Activated effector memory CD4-positive, alpha-beta T cell treated with Interleukin-2 at 50 U/mL for 16 hours (primary cell): ENCODE measurements around the gene CCDC88C.
"Not testable (repeated sequence)": the region's sequence is repeated elsewhere in the genome, so short reads cannot be mapped to it uniquely, and the experiment has no call there.

Experiments used
- DNase-seq: peaks from one replicate; pipeline ENCODE4 v3.0.0-alpha.2; 2020

CCDC88C gene

DNA sequence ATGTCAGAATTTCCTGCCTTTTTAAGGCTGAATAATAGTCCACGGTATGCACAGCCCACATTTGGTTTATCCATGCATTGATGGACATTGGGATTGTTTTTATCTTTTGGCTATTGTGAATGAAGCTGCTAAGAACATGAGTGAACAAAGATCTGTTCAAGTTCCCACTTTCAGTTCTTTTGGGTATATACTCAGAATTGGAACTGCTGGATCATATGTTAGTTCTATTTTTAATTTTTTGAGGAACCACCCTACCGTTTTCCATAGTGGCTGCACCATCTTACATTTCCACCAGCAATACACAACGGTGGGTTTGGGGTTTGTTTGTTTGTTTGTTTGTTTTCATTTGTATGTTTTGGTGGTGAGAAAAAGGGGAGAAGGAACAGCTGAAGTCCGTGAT lies 179.5 kb downstream of the CCDC88C start:
- no peak for DNase-seq

DNA sequence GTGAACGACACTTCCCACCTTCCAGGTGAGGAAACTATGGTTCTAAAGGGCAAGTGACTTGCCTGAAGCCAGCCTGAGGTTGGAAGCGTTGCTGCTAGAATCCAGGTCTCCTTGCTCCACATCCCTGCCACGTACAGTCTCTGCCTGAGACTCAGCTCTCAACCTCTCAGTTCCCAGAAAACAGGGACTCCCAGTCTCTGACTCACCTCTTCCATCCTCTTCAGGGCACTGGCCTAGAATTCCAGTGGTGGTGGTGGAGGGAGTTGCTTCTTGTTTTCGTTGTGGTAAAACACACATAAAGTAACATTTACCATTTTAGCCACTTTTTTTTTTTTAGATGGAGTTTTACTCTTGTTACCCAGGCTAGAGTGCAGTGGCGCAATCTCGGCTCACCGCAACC lies 180.4 kb downstream of the CCDC88C start:
- DNase-seq: no peak

- no peak for DNase-seq
Measured at GRCh38 chr14:91235841-91236240, 181.8 kb downstream of the CCDC88C start.

GRCh38 chr14:91234791-91235114 lies 182.9 kb downstream of the CCDC88C start:
- DNase-seq: no peak

DNA sequence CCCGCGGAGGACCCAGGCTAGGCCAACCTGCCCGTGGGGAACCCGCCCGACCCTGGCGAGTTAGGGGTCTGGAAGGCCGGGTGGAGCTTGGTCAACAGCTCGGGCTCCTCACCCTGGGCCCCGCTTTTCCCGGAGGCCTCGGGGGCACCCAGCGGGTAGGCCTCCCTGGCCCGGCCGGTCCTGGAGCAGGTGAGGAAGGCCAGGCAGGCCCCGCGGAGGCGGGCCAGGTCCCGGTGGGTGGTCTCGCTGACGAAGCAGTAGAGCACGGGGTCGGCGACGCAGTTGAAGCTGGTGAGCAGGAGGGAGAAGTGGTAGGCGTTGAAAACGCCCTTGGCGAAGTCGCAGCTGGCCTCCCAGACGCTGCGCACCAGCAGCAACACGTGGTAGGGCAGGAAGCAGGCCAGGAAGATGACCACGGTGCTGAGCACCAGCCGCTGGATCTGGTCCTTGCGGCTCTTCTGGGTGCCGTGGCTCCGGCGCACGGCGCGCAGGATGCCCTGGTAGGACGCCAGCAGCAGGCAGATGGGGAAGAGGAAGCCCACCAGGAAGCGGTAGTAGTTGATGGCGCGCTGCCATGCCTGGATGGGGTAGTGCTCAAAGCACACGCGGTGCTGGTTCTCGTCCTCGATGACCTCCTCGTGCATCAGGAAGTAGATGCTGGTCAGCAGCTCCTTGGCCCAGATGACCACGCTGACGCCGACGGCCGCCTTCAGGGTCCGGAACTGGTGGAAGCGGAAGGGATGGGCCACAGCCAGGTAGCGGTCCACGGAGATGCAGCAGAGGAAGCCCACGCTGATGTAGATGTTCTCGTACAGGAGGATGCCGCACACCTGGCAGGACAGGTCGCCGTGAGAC lies 183.5 kb downstream of the CCDC88C start:
- DNase-seq: no peak

DNA sequence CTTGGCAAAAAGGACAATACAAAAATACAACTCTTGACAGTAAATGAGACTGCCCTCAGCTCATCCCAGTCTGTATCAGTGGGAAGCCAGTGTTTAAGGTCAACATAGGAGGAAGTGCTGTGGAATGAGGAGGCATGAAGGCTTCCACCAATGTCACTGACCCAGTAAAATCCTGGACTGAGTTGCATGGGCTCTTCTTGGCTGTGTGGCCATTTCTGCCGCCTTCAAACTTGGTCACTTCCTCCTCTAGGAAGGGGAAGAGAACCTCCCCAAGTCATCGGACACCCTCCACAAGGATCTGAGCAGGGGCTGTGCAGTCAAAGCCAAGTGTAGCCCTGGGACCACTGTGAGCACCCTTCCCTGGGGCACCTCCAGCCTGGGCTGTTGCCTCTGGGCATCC lies 185.0 kb downstream of the CCDC88C start:
- no peak for DNase-seq

- no peak for DNase-seq
Measured at GRCh38 chr14:91232052-91232451, 185.6 kb downstream of the CCDC88C start.

DNA sequence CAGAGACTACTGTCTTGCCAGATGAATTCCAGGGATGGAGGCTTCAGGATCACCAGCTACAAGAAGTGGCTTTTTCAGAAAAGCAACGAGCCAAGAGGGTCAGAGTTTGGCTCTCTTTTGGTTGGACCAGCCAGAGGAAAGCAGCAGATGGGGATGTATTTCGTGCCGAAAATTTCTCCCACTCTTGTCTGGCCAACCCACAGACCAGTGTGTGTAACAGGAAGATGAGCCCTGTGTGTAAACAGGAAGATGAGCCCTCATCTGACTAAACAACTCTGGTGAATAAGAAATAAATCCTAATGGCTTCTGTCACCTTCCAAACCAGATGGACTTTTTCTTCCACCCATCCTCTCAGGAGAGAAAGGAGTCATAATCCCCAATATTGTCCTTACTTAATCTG lies 186.2 kb downstream of the CCDC88C start:
- no peak for DNase-seq

DNA sequence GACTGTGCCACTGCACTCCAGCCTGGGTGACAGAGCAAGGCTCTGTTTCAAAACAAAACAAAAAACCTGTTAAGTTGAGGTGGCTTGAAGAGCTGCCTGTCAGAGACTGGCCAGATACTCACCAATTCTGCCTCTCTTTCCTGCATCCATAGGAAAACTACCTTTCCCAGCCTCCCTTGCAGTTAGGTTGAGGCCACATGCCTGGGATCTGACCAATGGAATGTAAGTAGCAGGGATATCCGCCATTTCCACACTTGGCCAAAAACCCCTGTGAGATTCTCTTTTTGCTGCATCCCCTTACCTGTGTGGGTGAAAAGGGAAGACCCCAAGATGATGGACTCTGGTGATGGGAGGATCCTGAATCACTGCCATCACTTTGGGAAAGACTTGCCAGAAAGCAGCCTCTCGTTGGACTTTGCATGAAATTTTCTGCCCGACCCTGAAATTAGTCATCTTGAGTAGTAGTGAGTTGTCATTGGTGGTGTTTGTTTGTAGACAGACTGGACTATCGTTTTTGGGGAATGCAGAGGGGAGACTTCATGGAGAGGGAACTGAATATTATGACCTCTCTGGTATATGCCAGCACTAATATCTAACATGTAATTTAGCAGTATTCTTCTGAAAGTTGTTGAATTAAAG lies 187.1 kb downstream of the CCDC88C start:
- DNase-seq: no peak

GRCh38 chr14:91229743-91230200 lies 187.8 kb downstream of the CCDC88C start:
- DNase-seq: peak; percentile 64

DNA sequence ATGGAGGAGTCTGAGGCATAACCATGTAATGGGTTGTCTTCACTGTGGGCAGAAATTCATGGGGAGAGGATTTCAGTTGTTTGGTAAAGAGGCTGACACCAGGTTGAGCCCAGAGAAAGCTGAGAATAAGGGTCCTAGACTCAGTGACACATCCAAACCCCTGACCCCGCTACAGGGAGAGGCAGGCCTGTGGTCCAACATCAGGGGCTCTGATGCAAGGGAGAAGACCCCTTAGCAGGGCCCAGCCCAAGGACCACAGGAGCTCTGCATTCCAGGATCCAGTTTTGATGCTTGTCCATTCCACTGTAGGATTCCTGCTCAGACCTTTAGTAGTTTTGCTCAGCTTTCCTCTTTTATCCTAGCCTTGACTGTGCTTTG lies 188.6 kb downstream of the CCDC88C start:
- DNase-seq: no peak

DNA sequence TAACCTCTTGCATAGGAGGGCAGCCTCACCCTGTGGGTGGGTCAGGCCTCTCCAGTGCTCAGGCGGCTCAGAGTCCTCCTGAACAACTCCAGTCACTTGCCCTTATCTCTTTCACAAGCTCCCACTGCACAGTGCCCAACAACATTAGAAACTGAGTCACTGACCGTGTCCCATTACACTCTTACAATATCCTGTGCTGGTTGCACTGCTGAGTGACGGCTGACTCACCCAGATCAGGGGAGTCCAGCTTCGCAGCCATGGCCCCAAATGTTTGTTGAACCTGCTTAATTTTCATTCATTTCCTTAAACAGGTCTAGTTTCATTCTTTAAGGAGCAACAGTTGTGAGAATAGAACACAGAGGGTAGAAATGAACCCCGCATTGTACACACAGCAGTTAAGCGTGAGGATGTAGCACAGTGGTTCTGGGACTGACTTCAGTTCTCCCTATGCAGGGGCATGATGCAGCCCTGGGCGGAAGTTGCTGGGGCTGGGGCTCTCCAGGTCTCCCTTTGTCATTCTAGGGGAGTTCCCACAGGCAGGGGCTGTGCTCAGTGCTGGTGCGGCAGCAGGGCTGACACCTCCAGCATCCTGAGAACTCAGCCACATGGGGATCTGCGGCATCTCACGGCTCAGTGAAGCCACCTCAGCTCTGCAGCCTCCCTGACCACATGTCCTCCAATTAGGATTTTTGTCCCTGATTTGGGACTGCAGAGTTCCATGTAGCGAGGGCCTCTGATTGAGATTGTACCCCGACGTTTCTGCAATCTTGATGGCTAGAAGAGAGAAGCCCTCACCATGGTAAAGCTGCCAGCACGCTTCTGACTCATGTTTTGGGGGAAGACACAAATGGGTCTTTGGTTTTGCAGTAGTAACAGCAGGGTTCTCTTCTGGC lies 189.3 kb downstream of the CCDC88C start:
- DNase-seq: peak; percentile 60

DNA sequence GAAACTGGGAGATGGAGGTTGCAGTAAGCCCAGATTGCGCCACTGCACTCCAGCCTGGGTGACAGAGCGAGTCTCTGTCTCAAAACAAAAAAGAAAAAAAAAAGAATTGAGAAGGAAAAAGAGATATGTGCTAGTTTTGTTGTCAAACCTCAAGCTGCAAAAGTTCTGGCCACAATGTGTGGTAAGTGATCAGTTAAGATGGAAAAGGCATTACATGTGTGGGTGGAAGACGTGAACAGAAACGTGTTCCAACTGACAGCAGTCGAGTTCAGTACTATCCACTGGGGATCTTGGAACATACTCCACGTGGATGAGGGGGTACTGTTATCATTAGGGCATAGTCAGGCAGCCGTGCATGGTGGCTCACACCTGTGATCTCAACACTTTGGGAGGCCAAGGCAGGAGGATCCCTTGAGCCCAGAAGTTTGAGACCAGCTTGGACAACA lies 190.4 kb downstream of the CCDC88C start:
- no peak for DNase-seq

DNA sequence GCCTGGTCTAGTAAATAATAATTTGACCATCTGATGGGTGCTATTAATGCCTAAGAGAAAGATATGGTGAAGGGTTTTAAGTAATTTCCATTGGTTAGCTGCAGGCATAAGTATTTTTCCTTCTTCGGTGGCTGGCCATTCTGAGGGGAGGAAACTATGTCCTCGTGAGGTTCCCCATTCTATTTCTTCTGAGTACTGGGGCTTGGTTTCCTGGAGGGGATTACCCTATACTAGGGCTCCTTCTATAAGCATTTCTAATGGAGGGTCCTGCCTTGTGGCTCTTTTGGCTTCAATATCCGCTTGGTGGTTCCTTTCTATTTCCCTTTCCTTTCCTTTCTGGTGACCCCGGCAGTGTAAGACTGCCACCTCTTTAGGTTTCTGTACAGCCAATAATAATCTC lies 191.3 kb downstream of the CCDC88C start:
- DNase-seq: not testable (repeated sequence)

DNA sequence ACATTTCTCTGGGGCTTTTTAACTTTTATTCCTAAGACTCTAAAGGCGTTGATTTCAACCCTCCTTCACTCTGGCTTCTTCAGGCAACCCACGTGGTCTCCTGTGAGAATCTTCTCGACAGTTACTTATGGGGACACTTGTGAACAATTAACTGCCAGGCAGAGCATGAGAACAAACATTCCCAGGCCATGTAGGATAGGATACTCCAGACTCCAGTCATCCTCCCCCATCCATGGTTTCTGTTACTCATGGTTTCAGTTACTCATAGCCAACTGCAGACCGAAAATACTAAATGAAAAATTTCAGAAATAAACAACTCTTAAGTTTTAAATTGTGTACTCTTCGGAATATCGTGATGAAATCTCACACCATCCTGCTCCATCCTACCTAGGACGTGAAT lies 192.6 kb downstream of the CCDC88C start:
- no peak for DNase-seq

GRCh38 chr14:91223028-91223783 lies 194.4 kb downstream of the CCDC88C start:
- DNase-seq: no peak
